HG03175 (cell line): ENCODE data around the gene BCL6.
"Not testable (repeated sequence)": the region's sequence is repeated elsewhere in the genome, so short reads cannot be mapped to it uniquely, and the experiment has no call there.

Experiments used
- ATAC-seq: cut with Tn5 transposase; IDR thresholded peaks from one replicate; pipeline ENCODE4 v1.9.1; 2021; ENCODE audit warnings: mild to moderate bottlenecking, moderate library complexity; ENCODE audit not compliant: unreplicated experiment

BCL6 gene

GRCh38 chr3:187681756-187682155, 63.5 kb downstream of the BCL6 start:
- not testable (repeated sequence) for ATAC-seq

GRCh38 chr3:187679638-187680396, 65.5 kb downstream of the BCL6 start:
- ATAC-seq, result peak; percentile 80

GRCh38 chr3:187678726-187679268, 66.5 kb downstream of the BCL6 start:
- ATAC-seq, result peak; percentile 53

GRCh38 chr3:187677604-187678003, 67.7 kb downstream of the BCL6 start:
- ATAC-seq, result no peak

- ATAC-seq, result no peak
Observed at GRCh38 chr3:187673012-187673411, 72.3 kb downstream of the BCL6 start.
